Measurements from ENCODE around the gene MMP13.
"Not testable (repeated sequence)": the region's sequence is repeated elsewhere in the genome, so short reads cannot be mapped to it uniquely, and the experiment has no call there.

GRCh38 chr11:102905848-102906247, 49.7 kb downstream of the MMP13 start:
- TF ChIP-seq, protein P1, sequence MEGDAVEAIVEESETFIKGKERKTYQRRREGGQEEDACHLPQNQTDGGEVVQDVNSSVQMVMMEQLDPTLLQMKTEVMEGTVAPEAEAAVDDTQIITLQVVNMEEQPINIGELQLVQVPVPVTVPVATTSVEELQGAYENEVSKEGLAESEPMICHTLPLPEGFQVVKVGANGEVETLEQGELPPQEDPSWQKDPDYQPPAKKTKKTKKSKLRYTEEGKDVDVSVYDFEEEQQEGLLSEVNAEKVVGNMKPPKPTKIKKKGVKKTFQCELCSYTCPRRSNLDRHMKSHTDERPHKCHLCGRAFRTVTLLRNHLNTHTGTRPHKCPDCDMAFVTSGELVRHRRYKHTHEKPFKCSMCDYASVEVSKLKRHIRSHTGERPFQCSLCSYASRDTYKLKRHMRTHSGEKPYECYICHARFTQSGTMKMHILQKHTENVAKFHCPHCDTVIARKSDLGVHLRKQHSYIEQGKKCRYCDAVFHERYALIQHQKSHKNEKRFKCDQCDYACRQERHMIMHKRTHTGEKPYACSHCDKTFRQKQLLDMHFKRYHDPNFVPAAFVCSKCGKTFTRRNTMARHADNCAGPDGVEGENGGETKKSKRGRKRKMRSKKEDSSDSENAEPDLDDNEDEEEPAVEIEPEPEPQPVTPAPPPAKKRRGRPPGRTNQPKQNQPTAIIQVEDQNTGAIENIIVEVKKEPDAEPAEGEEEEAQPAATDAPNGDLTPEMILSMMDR (IDR thresholded peaks at IDR 0.05; ENCODE audit: insufficient read depth, low read length), result not testable (repeated sequence)
- TF ChIP-seq GABPA (IDR thresholded peaks at IDR 0.05; ENCODE audit: low read depth), result not testable (repeated sequence)

Measured in HL-60 (cell line).